Esophagus (tissue), 2 donors: Measurements from ENCODE around the gene ZNF121. TPM values are rescaled to one million over a fixed set of nuclear protein-coding genes. Genes with fewer than 3 reads are reported as not detected.

Source experiments
- H3K27ac ChIP-seq, 2 donors: one replicate each; pipeline ENCODE4 v1.5.1; 2013; ENCODE audit warnings: low read depth in 2 of 2, mild to moderate bottlenecking in 2 of 2, inconsistent platforms in 1 of 2, low read length in 1 of 2, moderate library complexity in 1 of 2
- H3K27me3 ChIP-seq, 2 donors: one replicate each; pipeline ENCODE4 v1.6.1; 2013; ENCODE audit warnings: low read length in 2 of 2, control low read depth in 1 of 2, mild to moderate bottlenecking in 1 of 2; ENCODE audit not compliant: insufficient read depth in 2 of 2, control insufficient read depth in 1 of 2
- H3K36me3 ChIP-seq, 2 donors: one replicate each; pipeline ENCODE4 v1.6.1; 2013; ENCODE audit warnings: low read length in 1 of 2; ENCODE audit not compliant: control insufficient read depth in 2 of 2, insufficient read depth in 2 of 2
- H3K4me1 ChIP-seq, 2 donors: one replicate each; pipeline ENCODE4 v1.6.1; 2013; ENCODE audit warnings: low read length in 1 of 2; ENCODE audit not compliant: control insufficient read depth in 2 of 2, insufficient read depth in 2 of 2
- H3K4me3 ChIP-seq, 2 donors: one replicate each; pipeline ENCODE4 v1.5.1; 2013; ENCODE audit warnings: low read length in 2 of 2, mild to moderate bottlenecking in 2 of 2, low read depth in 1 of 2, moderate library complexity in 1 of 2
- H3K9me3 ChIP-seq, 2 donors: one replicate each; pipeline ENCODE4 v1.6.1; 2013; ENCODE audit warnings: mild to moderate bottlenecking in 2 of 2, low read depth in 1 of 2, low read length in 1 of 2, moderate library complexity in 1 of 2; ENCODE audit not compliant: control insufficient read depth in 2 of 2, insufficient read depth in 1 of 2
- WGBS, 2 donors: extraction: QIAGEN DNeasy Blood & Tissue Kit; methylation state at CpG; one replicate each; pipeline ENCODE4 v1.1.7; 2013; 5-methylcytosine and 5-hydroxymethylcytosine counted together
- polyA plus RNA-seq, 2 donors: library from polyadenylated mRNA; stranded (reverse); fragments of 200-250 nt; gene quantifications; one replicate each; pipeline ENCODE4 v1.2.3, GENCODE V29; 2013
- donor health status: healthy with polysubstance abuse.
- donor health status: Bipolar disorder and iron deficiency.

The ZNF121 gene
- 10 to 100 TPM in 1 of 2 donors, 1 to 10 TPM in 1; 4.8 to 10.6 TPM for polyA plus RNA-seq

DNA sequence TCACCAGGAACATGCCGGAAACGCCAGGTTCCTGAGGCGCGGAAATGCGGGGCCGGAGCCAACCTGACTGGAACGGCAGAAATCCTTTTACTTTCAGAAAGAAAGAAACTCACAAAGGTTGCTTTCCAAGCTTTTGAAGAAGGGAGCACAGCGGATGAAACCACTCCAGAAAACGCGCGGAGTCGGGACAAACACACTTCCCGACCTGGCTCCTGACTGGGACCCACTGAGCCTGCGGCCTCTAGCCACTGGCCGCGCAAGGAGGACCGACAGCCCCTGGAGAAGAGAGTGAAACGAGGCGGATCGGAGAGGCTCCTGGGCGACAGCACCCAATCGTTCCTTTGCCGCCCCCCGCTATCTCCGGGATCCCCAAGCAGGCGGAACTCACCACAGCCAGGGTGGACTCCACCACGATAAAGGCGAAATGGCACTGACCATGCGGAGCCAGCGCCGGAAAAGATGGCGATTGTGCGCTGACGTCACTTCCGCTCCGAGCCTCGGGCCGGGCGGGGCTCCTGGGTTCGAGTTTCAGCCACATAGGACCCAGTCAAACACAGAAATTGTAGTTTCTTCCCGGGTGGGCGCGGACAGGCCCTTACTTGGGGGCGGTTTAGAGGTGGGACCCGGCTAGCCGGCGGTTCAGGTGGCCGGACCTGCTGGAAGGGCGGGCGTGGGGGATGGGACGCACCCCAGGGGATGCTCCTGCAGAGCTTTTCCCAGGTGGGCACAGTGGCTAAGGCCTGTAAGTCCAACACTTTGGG lies at the start of gene ZNF121:
TSS of gene ZNF121 (minus strand) at position 432 of the 761 bp plus-strand sequence. CDS start 16,407 bp downstream, outside the sequence.
- H3K4me1 ChIP-seq, result no peaks in the 10 kb centered on the region
- H3K9me3 ChIP-seq, result no peaks in the 10 kb centered on the region
- peak within 1 kb of the TSS; percentile 90 to 93 for H3K4me3 ChIP-seq
- peaks cover 0 to 3% of the 10 kb centered on the region in 2 donors for H3K36me3 ChIP-seq
- H3K27me3 ChIP-seq, result no peaks in the 10 kb centered on the region
- WGBS, 2 donors, result 0 to 1% methylated on average over 50 to 51 of the region's 51 CpGs
- peak within 1 kb of the TSS; percentile 91 to 97 for H3K27ac ChIP-seq

DNA sequence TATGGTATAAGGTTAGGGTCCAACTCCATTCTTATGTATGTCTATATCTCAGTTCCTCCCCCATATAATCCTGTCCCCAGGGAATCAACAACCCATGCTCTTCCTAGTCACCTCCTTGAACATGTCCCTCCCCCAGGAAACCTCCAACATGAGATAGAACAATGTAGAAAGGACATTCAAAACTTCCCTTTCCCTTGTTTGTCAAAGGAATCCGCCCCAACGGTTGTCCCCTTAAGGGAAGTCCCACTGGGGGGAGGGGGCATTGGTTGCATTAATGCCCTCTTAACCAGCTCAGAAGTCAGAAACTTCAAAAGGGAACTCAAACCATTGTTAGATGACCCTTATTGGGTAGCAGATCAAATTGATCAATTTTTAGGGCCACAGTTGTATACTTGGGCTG lies 43.6 kb upstream of the ZNF121 start:
- Histone ChIP-seq H3K4me3 (no peak overlapping the region), H3K36me3 (no peaks in the 10 kb centered on the region), H3K27ac (no peak overlapping the region), H3K9me3 (no peaks in the 10 kb centered on the region), H3K4me1 (peaks cover 0 to 3% of the 10 kb centered on the region in 2 donors), H3K27me3 (no peaks in the 10 kb centered on the region)
- 75 to 81% methylated on average over 2 of the region's 2 CpGs for WGBS, 2 donors

DNA sequence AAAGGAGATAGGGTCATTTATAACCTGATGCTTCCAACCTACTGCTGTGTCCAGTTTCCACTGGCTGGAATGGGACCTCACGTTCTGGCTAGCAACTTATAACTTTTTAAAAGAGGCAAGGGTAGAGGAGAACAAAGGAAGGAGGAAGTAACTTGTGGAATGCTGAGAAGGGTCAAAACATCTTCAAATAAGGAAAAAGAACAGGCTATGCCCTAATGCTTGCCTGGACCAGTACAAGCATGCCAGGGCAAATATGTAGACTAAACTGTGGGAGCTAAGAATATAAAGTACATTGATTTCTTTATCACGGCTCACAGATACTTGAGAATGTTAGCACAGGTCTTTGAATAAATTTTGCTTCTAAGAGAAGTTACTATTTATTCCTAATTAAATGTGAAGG lies 38.2 kb upstream of the ZNF121 start:
- Histone ChIP-seq H3K4me3 (peak overlapping the region in 1 of 2 donors; percentile 10), H3K9me3 (no peaks in the 10 kb centered on the region), H3K27ac (peak overlapping the region; percentile 74 to 84), H3K27me3 (no peaks in the 10 kb centered on the region), H3K4me1 (peaks cover 0 to 3% of the 10 kb centered on the region in 2 donors), H3K36me3 (peaks cover 2 to 9% of the 10 kb centered on the region in 2 donors)
- 40 to 43% methylated on average over 2 of the region's 2 CpGs for WGBS, 2 donors

DNA sequence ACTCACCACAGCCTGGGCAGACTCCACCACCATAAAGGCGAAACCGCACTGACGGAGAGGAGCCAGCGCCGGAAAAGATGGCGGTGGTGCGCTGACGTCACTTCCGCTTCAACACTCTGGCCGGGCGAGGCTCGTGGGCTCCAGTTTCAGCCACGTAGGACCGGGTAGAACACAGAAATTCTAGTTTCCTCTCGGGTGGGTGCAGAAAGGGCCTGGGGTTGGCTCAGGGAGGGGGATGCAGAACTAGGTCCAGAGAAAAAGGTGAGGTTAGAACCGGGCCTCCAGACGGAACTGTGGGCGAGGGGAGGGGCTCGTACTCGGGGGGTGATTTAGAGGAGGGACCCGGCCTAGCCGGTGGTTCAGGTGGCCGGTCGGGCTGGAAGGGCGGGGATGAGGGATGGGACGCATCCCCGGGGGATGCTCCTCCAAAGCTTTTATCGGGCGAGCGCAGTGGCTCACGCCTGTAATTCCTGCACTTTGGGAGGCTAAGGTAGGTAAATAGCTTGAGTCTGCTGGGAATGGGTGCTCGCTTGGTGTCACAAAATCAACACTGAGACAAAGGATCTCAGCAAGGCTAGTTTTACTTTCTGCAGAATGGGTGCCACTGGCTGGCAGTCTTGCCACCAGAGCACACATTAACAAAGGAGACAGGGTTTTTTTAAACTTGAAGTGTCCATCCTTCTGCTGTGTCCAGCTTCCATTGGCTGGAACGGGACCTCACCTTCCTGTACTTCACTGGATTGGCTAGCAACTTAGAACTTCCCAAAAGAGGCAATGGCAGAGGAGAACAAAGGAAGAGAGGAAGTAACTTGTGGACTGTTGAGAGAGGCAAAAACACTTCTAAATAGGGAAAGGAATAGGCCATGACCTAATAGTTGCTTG lies 37.1 kb upstream of the ZNF121 start, which contains the start of gene ZNF561:
TSS of gene ZNF561 (minus strand) at position 77 of the 882 bp plus-strand sequence. CDS start 1,776 bp downstream, outside the sequence.
- Histone ChIP-seq H3K4me3 (peak within 1 kb of the TSS; percentile 88 to 97), H3K4me1 (peaks cover 0 to 3% of the 10 kb centered on the region in 2 donors), H3K36me3 (peaks cover 4 to 13% of the 10 kb centered on the region in 2 donors), H3K27ac (peak within 1 kb of the TSS; percentile 98 to 100), H3K9me3 (no peaks in the 10 kb centered on the region), H3K27me3 (no peaks in the 10 kb centered on the region)
- WGBS, 2 donors, result 0 to 1% methylated on average over 33 of the region's 33 CpGs

DNA sequence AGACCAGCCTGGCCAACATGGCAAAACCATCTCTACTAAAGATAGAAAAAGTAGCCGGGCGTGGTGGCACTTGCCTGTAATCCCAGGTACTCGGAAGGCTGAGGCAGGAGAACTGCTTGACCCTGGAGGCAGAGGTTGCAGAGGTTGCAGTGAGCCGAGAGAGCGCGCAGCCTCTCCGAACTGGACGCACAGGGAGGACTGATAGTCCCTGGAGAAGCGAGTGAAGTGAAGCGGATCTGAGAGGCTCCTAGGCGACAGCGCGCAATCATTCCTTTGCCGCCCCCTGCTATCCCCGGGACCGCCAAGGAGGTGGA lies 36.5 kb upstream of the ZNF121 start:
- H3K27ac ChIP-seq, result peak overlapping the region; percentile 98 to 100
- H3K27me3 ChIP-seq, result no peaks in the 10 kb centered on the region
- WGBS, 2 donors, result 0 to 1% methylated on average over 16 of the region's 16 CpGs
- peak overlapping the region; percentile 88 to 97 for H3K4me3 ChIP-seq
- H3K4me1 ChIP-seq, result peaks cover 0 to 3% of the 10 kb centered on the region in 2 donors
- H3K9me3 ChIP-seq, result no peaks in the 10 kb centered on the region
- H3K36me3 ChIP-seq, result peaks cover 4 to 16% of the 10 kb centered on the region in 2 donors

DNA sequence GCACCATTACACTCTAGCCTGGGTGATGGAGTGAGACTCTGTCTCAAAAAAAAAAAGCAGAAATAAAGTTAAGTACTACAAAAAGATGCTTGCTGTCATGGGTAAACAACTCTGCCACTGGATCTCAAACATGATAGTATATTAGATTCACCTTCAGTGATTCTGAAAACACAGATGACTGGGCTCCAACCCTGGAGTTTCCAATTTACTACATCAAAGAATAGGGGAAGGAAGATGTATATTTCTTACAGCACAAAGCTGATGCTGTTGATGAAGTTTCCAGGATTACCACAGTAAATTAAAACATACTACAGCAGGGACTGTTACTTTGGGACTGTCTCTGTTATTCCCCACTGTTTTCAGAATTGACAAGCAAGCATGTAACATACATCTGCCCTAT lies 31.5 kb upstream of the ZNF121 start:
- no peak overlapping the region for H3K4me3 ChIP-seq
- no peak overlapping the region for H3K27ac ChIP-seq
- H3K27me3 ChIP-seq, result no peaks in the 10 kb centered on the region
- H3K9me3 ChIP-seq, result peaks cover 4 to 15% of the 10 kb centered on the region in 2 donors
- no peaks in the 10 kb centered on the region for H3K4me1 ChIP-seq
- H3K36me3 ChIP-seq, result peaks cover 29 to 41% of the 10 kb centered on the region in 2 donors

DNA sequence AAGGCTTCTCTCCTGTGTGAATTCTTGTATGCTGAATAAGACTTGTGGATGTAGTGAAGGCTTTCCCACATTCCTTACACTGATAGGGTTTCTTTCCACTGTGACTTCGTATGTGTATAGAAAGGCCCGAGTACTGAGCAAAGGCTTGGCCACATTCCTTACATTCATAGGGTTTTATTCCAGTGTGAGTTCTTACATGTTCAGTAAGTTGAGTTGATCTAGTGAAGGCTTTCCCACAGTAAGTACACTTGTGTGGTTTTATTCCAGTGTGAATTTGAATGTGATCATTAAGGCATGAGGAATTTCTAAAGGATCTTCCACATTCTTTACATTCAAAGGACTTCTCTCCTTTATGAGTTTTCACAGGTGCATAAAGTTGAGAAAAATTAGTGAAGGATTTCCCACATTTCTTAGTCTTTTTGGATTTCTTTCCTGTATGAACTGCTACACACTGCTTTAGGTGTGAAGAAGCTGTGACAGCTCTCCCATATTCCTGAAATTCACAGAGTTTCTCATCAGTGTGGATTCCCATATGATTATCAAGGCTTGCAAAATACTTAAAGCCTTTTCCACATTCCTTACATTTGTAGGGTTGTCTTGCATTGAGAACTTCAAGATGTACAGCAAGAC lies 26.3 kb upstream of the ZNF121 start:
- Histone ChIP-seq H3K4me3 (no peak overlapping the region), H3K36me3 (peaks cover 23 to 27% of the 10 kb centered on the region in 2 donors), H3K27ac (no peak overlapping the region), H3K4me1 (no peaks in the 10 kb centered on the region), H3K27me3 (no peaks in the 10 kb centered on the region), H3K9me3 (peaks cover 11 to 20% of the 10 kb centered on the region in 2 donors)
- 97 to 98% methylated on average over 2 of the region's 2 CpGs for WGBS, 2 donors

DNA sequence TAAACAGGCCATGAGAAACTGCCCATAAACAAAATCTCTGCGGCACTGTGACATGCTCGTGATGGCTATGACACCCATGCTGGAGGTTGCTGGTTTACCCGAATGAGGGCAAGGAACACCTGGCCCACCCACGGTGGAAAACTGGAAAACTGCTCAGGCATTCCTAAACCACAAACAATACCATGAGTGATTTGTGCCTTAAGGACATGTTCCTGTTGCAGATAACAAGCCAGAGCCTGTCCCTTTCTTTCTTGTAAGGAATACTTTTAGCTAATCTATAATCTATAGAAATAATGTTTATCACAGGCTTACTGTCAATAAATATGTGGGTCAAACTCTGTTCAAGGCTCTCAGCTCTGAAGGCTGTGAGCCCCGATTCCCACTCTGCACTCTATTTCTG lies 24.6 kb upstream of the ZNF121 start:
- Histone ChIP-seq H3K27ac (peak overlapping the region in 1 of 2 donors; percentile 38), H3K36me3 (peaks cover 23 to 24% of the 10 kb centered on the region in 2 donors), H3K9me3 (peaks cover 11 to 24% of the 10 kb centered on the region in 2 donors), H3K4me1 (no peaks in the 10 kb centered on the region), H3K27me3 (no peaks in the 10 kb centered on the region), H3K4me3 (no peak overlapping the region)
- WGBS, 2 donors, result 90 to 96% methylated on average over 5 of the region's 5 CpGs

DNA sequence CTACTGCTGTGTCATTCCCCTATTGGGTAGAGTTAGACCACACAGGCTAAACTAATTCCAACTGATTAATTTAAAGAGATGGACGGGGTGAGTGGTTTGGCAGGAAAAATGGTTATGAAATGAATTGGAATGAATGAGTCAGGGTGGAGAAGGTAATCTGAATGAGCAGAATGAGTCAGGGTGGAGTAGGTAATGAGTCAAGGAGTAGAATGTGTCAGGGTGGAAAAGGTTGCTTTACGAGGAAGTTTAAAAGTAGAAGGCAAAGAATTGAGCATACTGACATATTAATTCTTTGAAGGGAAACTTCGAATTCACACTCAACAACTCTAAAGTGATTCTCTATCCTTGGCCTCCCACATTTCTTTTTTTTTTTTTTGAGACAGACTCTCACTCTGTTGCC lies 12.7 kb upstream of the ZNF121 start:
- Histone ChIP-seq H3K9me3 (peaks cover 0 to 2% of the 10 kb centered on the region in 2 donors), H3K27me3 (no peaks in the 10 kb centered on the region), H3K36me3 (no peaks in the 10 kb centered on the region), H3K4me3 (no peak overlapping the region), H3K4me1 (no peaks in the 10 kb centered on the region), H3K27ac (peak overlapping the region; percentile 84 to 91)
- 41 to 61% methylated on average over 3 of the region's 3 CpGs for WGBS, 2 donors
